Measurements from ENCODE around the gene CPLX3.

The CPLX3 gene

GRCh38 chr15:74786551-74787165 is 39.8 kb upstream of the CPLX3 start:
- no peak for TF ChIP-seq CTCF (IDR thresholded peaks at IDR 0.05; ENCODE audit: low read depth, low read length)

GRCh38 chr15:74787251-74788041 is 39.0 kb upstream of the CPLX3 start:
- no peak for DNase-seq (ENCODE audit: extremely low read depth, low read depth)
- TF ChIP-seq CTCF (IDR thresholded peaks at IDR 0.05; ENCODE audit: low read depth, low read length): peak; percentile 54

More at GRCh38 chr15:74786551-74787165, 39.8 kb upstream of the CPLX3 start:
- DNase-seq (ENCODE audit: extremely low read depth, low read depth): no peak

GRCh38 chr15:74788042-74788682 is 38.3 kb upstream of the CPLX3 start:
- TF ChIP-seq CTCF (IDR thresholded peaks at IDR 0.05; ENCODE audit: low read depth, low read length): no peak
- DNase-seq (ENCODE audit: extremely low read depth, low read depth): no peak

GRCh38 chr15:74788683-74789151 is 37.7 kb upstream of the CPLX3 start:
- DNase-seq (ENCODE audit: extremely low read depth, low read depth): no peak
- no peak for TF ChIP-seq CTCF (IDR thresholded peaks at IDR 0.05; ENCODE audit: low read depth, low read length)

GRCh38 chr15:74789171-74789631 is 37.2 kb upstream of the CPLX3 start:
- no peak for DNase-seq (ENCODE audit: extremely low read depth, low read depth)

GRCh38 chr15:74789741-74790079 is 36.7 kb upstream of the CPLX3 start:
- TF ChIP-seq CTCF (IDR thresholded peaks at IDR 0.05; ENCODE audit: low read depth, low read length): no peak
- no peak for DNase-seq (ENCODE audit: extremely low read depth, low read depth)

More at GRCh38 chr15:74789171-74789631, 37.2 kb upstream of the CPLX3 start:
- TF ChIP-seq CTCF (IDR thresholded peaks at IDR 0.05; ENCODE audit: low read depth, low read length): no peak
